HepG2 (cell line): ENCODE results near the gene CWF19L2. TPM values are rescaled to one million over a fixed set of nuclear protein-coding genes. Genes with fewer than 3 reads are reported as not detected.

Experiments used
- ATAC-seq: fragments of 200-7000 bp; cut with Tn5 transposase; 3 replicates; pipeline ENCODE4 v1.9.1; 2020; ENCODE audit warnings: mild to moderate bottlenecking, moderate library complexity
- BruUV-seq: library from RNA; stranded (reverse); fragments of 400-500 nt; replicated peaks from 2 replicates; lab custom pipeline; 2021; lab: Mats Ljungman, UMichigan
- CTCF ChIA-PET: fragments of 300-600 bp; formaldehyde crosslinking; extraction: SDS; loops from one replicate; lab custom pipeline; 2021; ENCODE audit warnings: low total read pairs, inconsistent platforms, low intra/inter-chr PET ratio; lab: Yijun Ruan, JAX
- POLR2A ChIA-PET: fragments of 350-600 bp; sonication (Branson Sonifier 250); formaldehyde crosslinking; loops from one replicate; lab custom pipeline; 2020; ENCODE audit warnings: antibody characterized with exemption, inconsistent platforms; lab: Yijun Ruan, JAX
- DNase-seq: peaks from one replicate; pipeline ENCODE4 v3.0.0-alpha.2; 2015; ENCODE audit warnings: low spot score
- FAIRE-seq: peaks from 3 replicates; lab custom pipeline; 2011; peaks lifted over from hg19 to GRCh38; lab: Jason Lieb, UNC
- H2AFZ ChIP-seq: one replicate; pipeline ENCODE4 v1.6.1; 2011; ENCODE audit warnings: low read length, inconsistent platforms
- H3K27ac ChIP-seq: fragments of 300-600 bp; 3 replicates; pipeline ENCODE4 v1.8.0; 2011; ENCODE audit warnings: mixed run types, mild to moderate bottlenecking, mixed read lengths, low read length, inconsistent platforms; ENCODE audit not compliant: insufficient read depth; ENCODE audit errors: extremely low read length
- H3K27me3 ChIP-seq, 2 experiments: fragments of 200-600 bp in 1 of 2; 2 replicates in 1 of 2; 3 replicates in 1 of 2; pipeline versions ENCODE4 v1.6.0 to v1.8.0; 2011; ENCODE audit warnings: low read length in 2 of 2, mild to moderate bottlenecking in 2 of 2, moderate library complexity in 2 of 2, inconsistent platforms in 1 of 2; ENCODE audit not compliant: insufficient read depth in 2 of 2, control insufficient read depth in 1 of 2
- H3K36me3 ChIP-seq, 2 experiments: fragments of 200-600 bp in 1 of 2; replicated peaks in 1 of 2; 2 replicates in 1 of 2; 3 replicates in 1 of 2; pipeline versions ENCODE4 v1.5.1 to v1.8.0; 2011; ENCODE audit warnings: low read length in 2 of 2, inconsistent platforms in 1 of 2; ENCODE audit not compliant: insufficient read depth in 2 of 2, control insufficient read depth in 1 of 2
- H3K4me1 ChIP-seq: 2 replicates; pipeline ENCODE4 v1.5.1; 2012; ENCODE audit warnings: low read length, inconsistent platforms; ENCODE audit not compliant: insufficient read depth
- H3K4me2 ChIP-seq: 2 replicates; pipeline ENCODE4 v1.6.0; 2011; ENCODE audit warnings: low read depth, low read length, inconsistent platforms
- H3K4me3 ChIP-seq, 3 experiments: fragments of 200-600 bp in 1 of 3; sonication (generic), shearing (Covaris generic) in 1 of 3; replicated peaks in 1 of 3; 2 replicates each; pipeline ENCODE4 v1.5.1; 2011 to 2016; ENCODE audit warnings: low read length in 3 of 3, inconsistent platforms in 2 of 3, low read depth in 2 of 3, mild to moderate bottlenecking in 2 of 3, control low read depth in 1 of 3, mixed read lengths in 1 of 3; ENCODE audit not compliant: insufficient read depth in 1 of 3
- H3K79me2 ChIP-seq: one replicate; pipeline ENCODE4 v1.6.1; 2011; ENCODE audit warnings: low read length, inconsistent platforms; ENCODE audit not compliant: insufficient read depth
- H3K9ac ChIP-seq: 2 replicates; pipeline ENCODE4 v1.6.0; 2011; ENCODE audit warnings: mild to moderate bottlenecking, low read depth, low read length, inconsistent platforms; ENCODE audit not compliant: insufficient read depth
- H3K9me3 ChIP-seq: 2 replicates; pipeline ENCODE4 v1.5.1; 2012; ENCODE audit warnings: mild to moderate bottlenecking, low read length
- H4K20me1 ChIP-seq: 2 replicates; pipeline ENCODE4 v1.6.0; 2011; ENCODE audit warnings: inconsistent platforms, mild to moderate bottlenecking, low read length, moderate library complexity; ENCODE audit not compliant: insufficient read depth
- CBFB ChIP-seq: sonication (generic); formaldehyde crosslinking; IDR thresholded peaks from 2 replicates; pipeline ENCODE4 v1.4.0; 2020; ENCODE audit warnings: missing genetic modification reagents
- HDAC2 ChIP-seq: sonication (generic); formaldehyde crosslinking; IDR thresholded peaks from 2 replicates; pipeline ENCODE4 v1.4.0; 2020; ENCODE audit warnings: missing genetic modification reagents
- SP5 ChIP-seq: IDR thresholded peaks from 2 replicates; pipeline ENCODE4 v1.6.1; 2016; ENCODE audit warnings: low read depth, borderline replicate concordance
- ZNF678 ChIP-seq: sonication (generic); formaldehyde crosslinking; IDR thresholded peaks from 2 replicates; pipeline ENCODE4 v1.4.0; 2020; ENCODE audit warnings: mild to moderate bottlenecking, missing genetic modification reagents
- WGBS: methylation state at CpG from one replicate; pipeline ENCODE4 v1.1.6; 2017; ENCODE audit warnings: low lambda C conversion rate; 5-methylcytosine and 5-hydroxymethylcytosine counted together
- in situ Hi-C: cut with HindIII; loops from 2 replicates; pipeline ENCODE4 v1.10.0; 2017; ENCODE audit warnings: low pct_unique_long_range_greater_than_20kb; ENCODE audit not compliant: extremely low pct_ligation_motif_present
- intact Hi-C: fragments of 100-400 bp; cut with micrococcal nuclease; formaldehyde crosslinking; loops from one replicate; pipeline ENCODE4 v1.10.0; 2022; ENCODE audit not compliant: unreplicated experiment
- polyA plus RNA-seq, 8 experiments: library from polyadenylated mRNA; depleted of rRNA in 3 of 8; stranded (reverse) in 7 of 8; unstranded in 1 of 8; fragments of >200 nt; fragmentation: Illumina TruSeq in 4 of 8; extraction: Trizol in 4 of 8; gene quantifications; 2 replicates each; pipeline versions ENCODE4 v1.2.1 to v1.2.3, GENCODE V29; 2011 to 2016; ENCODE audit warnings: low read depth in 4 of 8, missing spikeins in 1 of 8, mixed read lengths in 1 of 8; ENCODE audit not compliant: insufficient read depth in 1 of 8
- total RNA-seq, 5 experiments: library from RNA; depleted of rRNA; stranded (reverse); fragments of >200 nt; fragmentation: Illumina TruSeq; extraction: Trizol; gene quantifications; 2 replicates each; pipeline ENCODE4 v1.2.3, GENCODE V29; 2016; ENCODE audit warnings: low read depth in 1 of 5
- TF ChIP-seq, protein P1 (sequence below): sonication (generic); formaldehyde crosslinking; IDR thresholded peaks from 2 replicates; pipeline ENCODE4 v1.4.0; 2020; ENCODE audit warnings: missing genetic modification reagents, borderline replicate concordance
- TF ChIP-seq, protein P2 (sequence below): sonication (generic); formaldehyde crosslinking; conservative IDR thresholded peaks from 2 replicates; pipeline ENCODE4 v1.4.0; 2020; ENCODE audit warnings: missing genetic modification reagents
- TF ChIP-seq, protein P3 (sequence below): sonication (generic); IDR thresholded peaks from 2 replicates; pipeline ENCODE4 v1.6.1; 2016; ENCODE audit warnings: low read depth, borderline replicate concordance

The CWF19L2 gene
- total and polyA plus RNA-seq, 2 of the 13 experiments (the other 11 are each of a cell fraction or from before 2014, with no cell fraction given), result 2.2 to 18.6 TPM

DNA sequence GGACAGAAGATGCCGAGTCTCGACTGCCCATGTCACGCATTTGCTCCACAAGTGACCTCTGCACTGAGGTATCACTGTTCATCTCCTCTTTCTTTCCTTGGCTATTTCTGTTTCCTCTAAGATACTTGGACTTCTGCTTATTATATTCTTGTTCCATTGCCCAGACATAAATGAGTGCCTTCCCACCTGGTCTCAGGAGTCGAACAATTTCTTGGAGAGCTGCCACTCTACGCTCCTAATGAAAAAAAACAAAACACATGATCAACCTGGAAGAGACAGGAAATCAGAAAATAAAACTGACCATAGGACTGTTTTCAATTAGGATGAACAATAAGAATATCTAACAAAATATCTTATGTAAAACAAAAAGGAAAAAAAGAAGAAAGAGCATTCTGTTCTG, 47.4 kb upstream of the CWF19L2 start:
- Histone ChIP-seq H2AFZ (no peak overlapping the region), H3K27me3 (no peaks in the 10 kb centered on the region), H3K4me3 (no peak overlapping the region), H3K4me2 (no peak overlapping the region), H3K79me2 (no peaks in the 10 kb centered on the region), H4K20me1 (no peaks in the 10 kb centered on the region), H3K27ac (no peak overlapping the region), H3K9me3 (peaks cover 8% of the 10 kb centered on the region; the same call in 1 of the 2 replicates), H3K4me1 (no peaks in the 10 kb centered on the region), H3K9ac (no peak overlapping the region), H3K36me3 (peaks cover 3 to 5% of the 10 kb centered on the region in 2 experiments; a peak in 4 of 5 replicates)
- ATAC-seq (no peak), FAIRE-seq (no peak), DNase-seq (no peak)
- intact Hi-C loops, result no loop called here
- BruUV-seq, result no TSS peak
- ChIA-PET CTCF (no interaction called here), POLR2A (no interaction called here)
- in situ Hi-C loops, result no loop called here
- TF ChIP-seq ZNF678 (CRISPR knock-in tag), result no peak
- no peak for TF ChIP-seq HDAC2 (CRISPR knock-in tag)
- TF ChIP-seq CBFB (CRISPR knock-in tag), result no peak
- TF ChIP-seq, protein P1, sequence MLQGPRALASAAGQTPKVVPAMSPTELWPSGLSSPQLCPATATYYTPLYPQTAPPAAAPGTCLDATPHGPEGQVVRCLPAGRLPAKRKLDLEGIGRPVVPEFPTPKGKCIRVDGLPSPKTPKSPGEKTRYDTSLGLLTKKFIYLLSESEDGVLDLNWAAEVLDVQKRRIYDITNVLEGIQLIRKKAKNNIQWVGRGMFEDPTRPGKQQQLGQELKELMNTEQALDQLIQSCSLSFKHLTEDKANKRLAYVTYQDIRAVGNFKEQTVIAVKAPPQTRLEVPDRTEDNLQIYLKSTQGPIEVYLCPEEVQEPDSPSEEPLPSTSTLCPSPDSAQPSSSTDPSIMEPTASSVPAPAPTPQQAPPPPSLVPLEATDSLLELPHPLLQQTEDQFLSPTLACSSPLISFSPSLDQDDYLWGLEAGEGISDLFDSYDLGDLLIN, result no peak
- TF ChIP-seq, protein P2, sequence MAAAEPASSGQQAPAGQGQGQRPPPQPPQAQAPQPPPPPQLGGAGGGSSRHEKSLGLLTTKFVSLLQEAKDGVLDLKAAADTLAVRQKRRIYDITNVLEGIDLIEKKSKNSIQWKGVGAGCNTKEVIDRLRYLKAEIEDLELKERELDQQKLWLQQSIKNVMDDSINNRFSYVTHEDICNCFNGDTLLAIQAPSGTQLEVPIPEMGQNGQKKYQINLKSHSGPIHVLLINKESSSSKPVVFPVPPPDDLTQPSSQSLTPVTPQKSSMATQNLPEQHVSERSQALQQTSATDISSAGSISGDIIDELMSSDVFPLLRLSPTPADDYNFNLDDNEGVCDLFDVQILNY (CRISPR knock-in tag), result no peak
- TF ChIP-seq SP5 (CRISPR knock-in tag), result no peak
- TF ChIP-seq, protein P3, sequence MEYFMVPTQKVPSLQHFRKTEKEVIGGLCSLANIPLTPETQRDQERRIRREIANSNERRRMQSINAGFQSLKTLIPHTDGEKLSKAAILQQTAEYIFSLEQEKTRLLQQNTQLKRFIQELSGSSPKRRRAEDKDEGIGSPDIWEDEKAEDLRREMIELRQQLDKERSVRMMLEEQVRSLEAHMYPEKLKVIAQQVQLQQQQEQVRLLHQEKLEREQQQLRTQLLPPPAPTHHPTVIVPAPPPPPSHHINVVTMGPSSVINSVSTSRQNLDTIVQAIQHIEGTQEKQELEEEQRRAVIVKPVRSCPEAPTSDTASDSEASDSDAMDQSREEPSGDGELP, result no peak
- 95% methylated on average over 5 of the region's 5 CpGs for WGBS
